ENCODE results near the gene GABRB3. TPM values are rescaled to one million over a fixed set of nuclear protein-coding genes. Genes with fewer than 3 reads are reported as not detected.

Gene GABRB3
- total RNA-seq, 1 donor = 0.81 TPM

GRCh38 chr15:26561130-26561529 lies 211.7 kb downstream of the GABRB3 start:
- DNase-seq (ENCODE audit: low read depth) = no peak
- H3K4me3 ChIP-seq (ENCODE audit: low read depth, low read length) = no peak overlapping the region
- TF ChIP-seq CTCF (IDR thresholded peaks at IDR 0.05; ENCODE audit: insufficient read depth, low read length) = no peak

- no peak overlapping the region for H3K4me3 ChIP-seq (ENCODE audit: low read depth, low read length)
- TF ChIP-seq CTCF (IDR thresholded peaks at IDR 0.05; ENCODE audit: insufficient read depth, low read length) = no peak
- DNase-seq (ENCODE audit: low read depth) = no peak
These were observed 217.0 kb downstream of the GABRB3 start for GRCh38 chr15:26555898-26556297.

GRCh38 chr15:26551473-26551872 lies 221.4 kb downstream of the GABRB3 start:
- no peak for TF ChIP-seq CTCF (IDR thresholded peaks at IDR 0.05; ENCODE audit: insufficient read depth, low read length)

GRCh38 chr15:26550880-26551279 lies 222.0 kb downstream of the GABRB3 start:
- DNase-seq (ENCODE audit: low read depth) = no peak
- no peak overlapping the region for H3K4me3 ChIP-seq (ENCODE audit: low read depth, low read length)
- TF ChIP-seq CTCF (IDR thresholded peaks at IDR 0.05; ENCODE audit: insufficient read depth, low read length) = no peak

More at GRCh38 chr15:26551473-26551872, 221.4 kb downstream of the GABRB3 start:
- H3K4me3 ChIP-seq (ENCODE audit: low read depth, low read length) = no peak overlapping the region
- no peak for DNase-seq (ENCODE audit: low read depth)

GRCh38 chr15:26537663-26538062 lies 235.2 kb downstream of the GABRB3 start:
- no peak for TF ChIP-seq CTCF (IDR thresholded peaks at IDR 0.05; ENCODE audit: insufficient read depth, low read length)
- no peak for DNase-seq (ENCODE audit: low read depth)
- no peak overlapping the region for H3K4me3 ChIP-seq (ENCODE audit: low read depth, low read length)

GRCh38 chr15:26531489-26531888 lies 241.4 kb downstream of the GABRB3 start:
- H3K4me3 ChIP-seq (ENCODE audit: low read depth, low read length) = no peak overlapping the region
- no peak for DNase-seq (ENCODE audit: low read depth)

More at GRCh38 chr15:26531489-26531888, 241.4 kb downstream of the GABRB3 start:
- no peak for TF ChIP-seq CTCF (IDR thresholded peaks at IDR 0.05; ENCODE audit: insufficient read depth, low read length)
